RWPE2 (cell line): ENCODE results near the gene ASB18.

ENCODE experiments used
- ATAC-seq: fragments of 200-7000 bp; cut with Tn5 transposase; 3 replicates; pipeline ENCODE4 v1.9.1; 2021; ENCODE audit warnings: low read depth
- DNase-seq: peaks from one replicate; pipeline ENCODE4 v3.0.0-alpha.2; 2020; ENCODE audit warnings: low spot score
- H3K27ac ChIP-seq: fragments of 450-650 bp; 2 replicates; pipeline ENCODE4 v1.5.1; 2017; ENCODE audit warnings: mild to moderate bottlenecking; ENCODE audit not compliant: poor library complexity, severe bottlenecking
- H3K27me3 ChIP-seq: fragments of 250-450 bp; sonication (Bioruptor Pico); 2 replicates; pipeline ENCODE4 v1.5.1; 2021; ENCODE audit warnings: mild to moderate bottlenecking, moderate library complexity; ENCODE audit not compliant: insufficient read depth, poor library complexity, severe bottlenecking
- H3K36me3 ChIP-seq: fragments of 250-450 bp; sonication (Bioruptor Pico); 2 replicates; pipeline ENCODE4 v1.5.1; 2020; ENCODE audit warnings: low read depth, mild to moderate bottlenecking, moderate library complexity
- H3K4me1 ChIP-seq: fragments of 250-450 bp; sonication (Bioruptor Pico); 2 replicates; pipeline ENCODE4 v1.5.1; 2021; ENCODE audit warnings: mild to moderate bottlenecking, moderate library complexity; ENCODE audit not compliant: insufficient read depth, poor library complexity, severe bottlenecking
- H3K4me3 ChIP-seq: fragments of 250-450 bp; sonication (Bioruptor Pico); 2 replicates; pipeline ENCODE4 v1.5.1; 2021; ENCODE audit warnings: mild to moderate bottlenecking, moderate library complexity; ENCODE audit not compliant: severe bottlenecking
- H3K9me3 ChIP-seq: fragments of 250-450 bp; sonication (Bioruptor Pico); 2 replicates; pipeline ENCODE4 v1.5.1; 2021; ENCODE audit warnings: mild to moderate bottlenecking, moderate library complexity; ENCODE audit not compliant: severe bottlenecking
- TF ChIP-seq, protein P1 (sequence below): fragments of 450-650 bp; IDR thresholded peaks from one replicate; pipeline ENCODE4 v1.5.1; 2017; ENCODE audit warnings: mild to moderate bottlenecking, moderate library complexity; ENCODE audit not compliant: poor library complexity, severe bottlenecking

Gene ASB18

DNA sequence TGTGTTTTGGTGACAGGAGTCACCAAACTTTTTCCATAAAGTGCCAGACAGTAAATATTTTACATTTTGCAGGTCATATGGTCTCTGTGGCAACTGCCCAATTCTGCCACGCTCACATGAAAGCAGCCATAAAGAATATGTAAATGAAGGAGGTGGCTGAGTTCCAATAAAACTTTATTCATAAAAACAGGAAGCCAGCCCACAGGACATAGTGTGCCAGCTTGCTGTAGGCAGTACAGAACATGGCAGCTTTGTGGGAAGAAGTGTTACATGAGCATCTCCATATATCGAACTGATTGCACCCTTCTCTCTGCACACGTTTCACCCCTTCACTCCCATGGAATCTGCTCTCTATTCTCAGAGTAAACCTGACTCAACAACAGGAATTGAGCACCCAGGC, 10.2 kb downstream of the ASB18 start:
- no peak overlapping the region for H3K27ac ChIP-seq
- H3K4me1 ChIP-seq = no peaks in the 10 kb centered on the region
- no peaks in the 10 kb centered on the region for H3K36me3 ChIP-seq
- DNase-seq = no peak
- H3K27me3 ChIP-seq = peaks cover 10% of the 10 kb centered on the region
- H3K9me3 ChIP-seq = no peaks in the 10 kb centered on the region
- no peak for ATAC-seq
- H3K4me3 ChIP-seq = no peak overlapping the region
- TF ChIP-seq, protein P1, sequence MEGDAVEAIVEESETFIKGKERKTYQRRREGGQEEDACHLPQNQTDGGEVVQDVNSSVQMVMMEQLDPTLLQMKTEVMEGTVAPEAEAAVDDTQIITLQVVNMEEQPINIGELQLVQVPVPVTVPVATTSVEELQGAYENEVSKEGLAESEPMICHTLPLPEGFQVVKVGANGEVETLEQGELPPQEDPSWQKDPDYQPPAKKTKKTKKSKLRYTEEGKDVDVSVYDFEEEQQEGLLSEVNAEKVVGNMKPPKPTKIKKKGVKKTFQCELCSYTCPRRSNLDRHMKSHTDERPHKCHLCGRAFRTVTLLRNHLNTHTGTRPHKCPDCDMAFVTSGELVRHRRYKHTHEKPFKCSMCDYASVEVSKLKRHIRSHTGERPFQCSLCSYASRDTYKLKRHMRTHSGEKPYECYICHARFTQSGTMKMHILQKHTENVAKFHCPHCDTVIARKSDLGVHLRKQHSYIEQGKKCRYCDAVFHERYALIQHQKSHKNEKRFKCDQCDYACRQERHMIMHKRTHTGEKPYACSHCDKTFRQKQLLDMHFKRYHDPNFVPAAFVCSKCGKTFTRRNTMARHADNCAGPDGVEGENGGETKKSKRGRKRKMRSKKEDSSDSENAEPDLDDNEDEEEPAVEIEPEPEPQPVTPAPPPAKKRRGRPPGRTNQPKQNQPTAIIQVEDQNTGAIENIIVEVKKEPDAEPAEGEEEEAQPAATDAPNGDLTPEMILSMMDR = no peak

DNA sequence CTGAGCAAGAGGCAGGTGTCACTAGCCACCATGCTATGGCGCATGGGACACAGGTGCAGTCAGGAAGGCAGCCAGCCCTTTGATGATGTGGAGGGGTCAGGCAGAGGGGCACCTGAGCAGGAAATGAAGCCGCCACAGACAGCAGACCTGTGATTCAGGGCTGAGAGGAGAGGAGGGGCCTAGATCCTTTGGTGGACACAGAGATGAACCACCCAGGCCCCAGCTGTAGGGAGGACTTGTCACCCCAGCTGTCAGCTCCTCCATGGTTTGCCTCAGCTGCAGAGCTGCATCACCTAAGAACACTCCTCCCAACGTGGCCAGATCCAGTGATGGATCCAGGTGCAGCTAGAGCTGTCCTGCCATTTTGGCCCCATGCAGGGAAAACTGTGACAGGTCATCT, 11.6 kb downstream of the ASB18 start:
- no peak for DNase-seq
- no peaks in the 10 kb centered on the region for H3K36me3 ChIP-seq
- H3K9me3 ChIP-seq = no peaks in the 10 kb centered on the region
- ATAC-seq = no peak
- H3K4me3 ChIP-seq = no peak overlapping the region
- H3K4me1 ChIP-seq = no peaks in the 10 kb centered on the region
- H3K27me3 ChIP-seq = peaks cover 12% of the 10 kb centered on the region
- TF ChIP-seq, protein P1 = no peak
- H3K27ac ChIP-seq = no peak overlapping the region

DNA sequence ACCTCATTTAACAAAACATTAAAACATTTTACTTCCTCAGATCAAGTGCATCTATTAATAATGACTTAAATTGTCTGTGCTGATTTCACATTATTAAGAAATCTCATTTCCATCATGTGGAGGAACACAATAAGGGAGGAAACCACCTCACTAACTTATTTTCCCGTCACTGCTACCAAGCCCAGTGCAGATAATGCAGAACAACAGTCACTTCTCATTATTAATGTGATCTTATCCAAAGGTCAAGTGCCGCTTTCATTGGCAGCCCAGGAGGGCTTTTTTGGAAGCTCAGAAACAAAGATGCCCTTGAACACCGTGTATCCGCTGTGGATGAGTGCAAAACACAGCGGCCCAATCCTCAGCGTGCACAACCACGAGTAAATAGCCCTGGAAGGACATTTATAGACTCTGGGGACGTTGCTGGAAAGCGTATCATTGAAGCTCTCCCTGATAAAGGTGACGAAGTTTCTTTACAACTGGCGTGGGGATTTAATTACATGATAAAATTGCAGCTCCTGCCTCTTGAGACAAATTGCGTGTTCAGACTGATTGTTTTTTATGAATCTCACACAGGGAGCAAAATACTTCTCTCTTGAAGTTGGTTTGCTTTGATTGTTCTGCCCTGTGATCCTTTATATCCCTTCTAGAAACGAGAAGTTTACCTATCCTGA, 13.2 kb downstream of the ASB18 start:
- Histone ChIP-seq H3K9me3 (no peaks in the 10 kb centered on the region), H3K36me3 (no peaks in the 10 kb centered on the region), H3K4me3 (no peak overlapping the region), H3K4me1 (no peaks in the 10 kb centered on the region), H3K27ac (no peak overlapping the region), H3K27me3 (peaks cover 7% of the 10 kb centered on the region)
- TF ChIP-seq, protein P1 = no peak
- DNase-seq (no peak), ATAC-seq (no peak)

DNA sequence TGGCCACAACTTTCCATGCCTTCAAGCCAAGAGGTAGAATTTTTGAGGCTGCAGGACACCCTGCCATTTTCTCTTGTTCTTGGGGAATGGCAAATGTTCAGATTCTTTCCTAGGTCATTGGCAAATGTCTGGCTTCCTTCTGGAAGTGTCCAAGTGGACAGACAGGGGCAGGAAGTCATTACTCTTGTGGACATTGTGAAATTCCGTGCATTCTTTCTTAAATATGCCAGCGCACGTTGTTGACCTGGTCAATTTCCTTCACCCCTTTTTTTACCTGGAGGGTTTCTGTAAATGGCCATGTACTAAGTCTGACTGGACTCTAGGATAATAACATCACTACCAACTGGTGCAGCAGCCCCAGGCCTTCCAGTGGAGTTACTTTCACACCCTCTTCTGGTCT, 13.9 kb downstream of the ASB18 start:
- H3K27me3 ChIP-seq = peaks cover 7% of the 10 kb centered on the region
- no peaks in the 10 kb centered on the region for H3K4me1 ChIP-seq
- H3K36me3 ChIP-seq = no peaks in the 10 kb centered on the region
- ATAC-seq (no peak), DNase-seq (no peak)
- no peak overlapping the region for H3K4me3 ChIP-seq
- H3K27ac ChIP-seq = no peak overlapping the region
- TF ChIP-seq, protein P1 = no peak
- no peaks in the 10 kb centered on the region for H3K9me3 ChIP-seq

DNA sequence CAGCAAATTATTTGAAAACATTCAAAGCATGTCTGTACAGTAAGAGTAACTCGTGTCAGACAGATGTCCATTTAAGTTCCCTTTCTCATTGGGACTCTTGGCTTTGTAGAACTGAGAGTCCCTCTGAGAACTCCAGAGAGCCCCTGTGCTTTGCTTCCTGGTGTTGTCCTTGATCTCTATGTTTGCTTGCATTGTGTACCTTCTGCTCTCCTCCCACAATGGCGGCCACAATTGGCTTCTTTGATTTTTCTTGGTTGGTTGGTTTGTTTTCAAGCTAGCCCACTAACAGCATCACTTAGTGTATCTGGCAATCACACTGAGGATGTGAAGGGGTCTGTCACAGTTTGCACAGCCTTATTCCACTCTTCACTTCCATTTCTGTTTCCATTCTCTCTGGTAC, 15.1 kb downstream of the ASB18 start:
- no peak for DNase-seq
- H3K4me1 ChIP-seq = no peaks in the 10 kb centered on the region
- no peak overlapping the region for H3K4me3 ChIP-seq
- peaks cover 7% of the 10 kb centered on the region for H3K27me3 ChIP-seq
- no peaks in the 10 kb centered on the region for H3K36me3 ChIP-seq
- no peak overlapping the region for H3K27ac ChIP-seq
- ATAC-seq = no peak
- TF ChIP-seq, protein P1 = no peak
- no peaks in the 10 kb centered on the region for H3K9me3 ChIP-seq
